ENCODE results near the gene MCC.

Gene MCC

DNA sequence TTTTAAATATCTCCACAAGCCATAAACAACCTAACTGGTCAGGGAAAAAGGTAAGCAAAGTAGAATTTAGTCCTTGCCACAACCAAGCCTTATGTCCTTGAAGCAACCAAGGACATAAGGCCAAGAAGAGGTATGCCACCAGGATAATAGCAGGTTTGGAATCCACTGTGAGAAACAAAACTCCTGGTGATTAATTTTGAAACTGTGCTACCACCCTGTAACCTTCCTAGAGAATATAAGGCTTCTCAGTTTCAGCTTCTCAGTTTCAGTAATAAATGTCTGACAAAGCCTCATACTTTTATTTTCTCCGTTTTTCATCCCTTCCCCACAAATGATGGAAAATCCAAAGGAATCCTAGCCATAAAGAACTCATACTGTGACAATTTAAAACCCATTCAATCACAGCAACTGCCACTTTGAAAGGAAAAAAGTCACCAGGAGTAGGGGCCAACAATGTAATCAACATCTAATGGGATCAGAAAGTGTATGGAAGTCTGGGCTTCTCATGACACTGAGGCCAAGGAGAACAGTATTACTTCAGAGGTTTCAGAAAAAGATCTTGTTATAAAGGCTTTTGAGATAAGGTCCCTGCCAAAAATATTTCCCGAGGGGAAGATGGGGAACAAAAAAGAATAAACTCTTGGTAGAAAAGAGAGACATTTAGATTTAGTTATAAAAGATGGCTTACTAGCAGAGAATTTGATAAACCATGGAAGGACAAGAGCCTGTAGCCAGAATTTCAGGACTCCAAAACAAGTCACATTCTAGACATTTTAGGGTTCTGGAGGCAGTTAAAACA, 242.6 kb downstream of the MCC start:
- no peak for DNase-seq (ENCODE audit: low read depth)

DNA sequence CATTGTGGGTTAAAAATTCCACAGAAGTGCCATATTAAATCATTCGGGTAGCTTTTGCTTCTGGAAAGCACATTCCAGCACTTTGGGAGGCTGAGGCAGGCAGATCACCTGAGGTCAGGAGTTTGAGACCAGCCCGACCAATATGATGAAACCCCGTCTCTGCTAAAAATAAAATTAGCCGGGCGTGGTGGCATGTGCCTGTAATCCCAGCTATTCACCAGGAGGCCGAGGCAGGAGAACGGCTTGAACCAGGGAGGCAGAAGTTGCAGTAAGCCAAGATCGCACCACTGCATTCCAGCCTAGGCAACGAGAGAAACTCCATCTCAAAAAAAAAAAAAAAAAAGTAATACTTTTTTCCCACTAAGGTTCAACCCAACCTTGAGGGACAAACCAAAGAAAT, 243.3 kb downstream of the MCC start:
- DNase-seq (ENCODE audit: low read depth): no peak

DNA sequence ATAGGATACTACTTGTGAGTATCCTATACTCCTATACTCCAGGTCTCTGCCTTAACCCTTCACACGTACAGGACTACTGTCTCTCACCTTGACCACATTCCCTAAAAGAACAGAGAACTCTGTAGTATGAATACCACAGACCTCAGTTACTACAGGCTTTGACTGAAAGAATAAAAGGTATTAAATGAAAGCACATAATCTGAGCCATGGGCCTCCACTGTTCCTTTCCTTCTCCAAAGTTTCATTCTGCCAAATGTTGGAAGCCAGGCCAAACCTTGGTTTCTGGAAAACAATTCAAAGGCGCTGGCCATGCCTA, 244.9 kb downstream of the MCC start:
- DNase-seq (ENCODE audit: low read depth): no peak

DNA sequence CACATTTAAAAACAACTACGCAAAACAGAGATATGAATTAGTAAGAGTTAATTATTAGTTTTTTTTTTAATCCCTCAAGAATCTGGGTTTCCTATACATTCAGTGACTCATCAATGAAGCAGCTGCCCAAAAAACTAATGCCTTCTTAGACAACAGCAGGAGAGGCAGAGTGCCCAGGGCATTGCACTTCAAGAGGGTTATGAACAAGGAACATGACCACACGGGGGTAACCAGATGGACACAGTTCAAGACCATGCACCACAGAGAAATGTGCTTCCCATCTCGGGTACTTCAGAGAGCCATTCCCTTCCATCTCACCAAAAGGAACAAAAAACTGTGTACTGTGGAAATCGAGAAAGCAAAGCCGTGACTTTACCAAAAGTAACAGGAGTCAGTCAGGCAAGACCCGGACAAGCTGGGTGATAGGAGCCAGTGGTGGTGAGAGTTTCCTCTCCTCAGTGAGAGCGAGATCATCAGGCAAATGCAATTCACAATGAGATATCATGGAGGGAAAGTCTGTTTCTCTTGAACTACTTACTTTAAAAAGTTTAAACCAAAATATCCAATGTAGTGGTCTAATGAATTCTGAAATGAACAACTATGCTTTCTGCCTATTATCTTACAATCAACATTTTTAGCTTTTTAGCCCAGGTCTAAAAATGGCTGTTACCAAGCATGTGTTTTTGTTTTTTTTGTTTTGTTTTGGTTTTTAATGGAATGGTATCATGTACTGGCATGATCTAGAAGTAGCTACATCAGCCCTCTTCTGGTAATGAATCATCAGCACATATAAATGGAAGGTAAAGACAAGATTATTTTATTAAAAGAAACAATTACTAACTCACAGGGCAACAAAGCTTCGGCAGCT, 245.5 kb downstream of the MCC start:
- DNase-seq (ENCODE audit: low read depth): no peak

DNA sequence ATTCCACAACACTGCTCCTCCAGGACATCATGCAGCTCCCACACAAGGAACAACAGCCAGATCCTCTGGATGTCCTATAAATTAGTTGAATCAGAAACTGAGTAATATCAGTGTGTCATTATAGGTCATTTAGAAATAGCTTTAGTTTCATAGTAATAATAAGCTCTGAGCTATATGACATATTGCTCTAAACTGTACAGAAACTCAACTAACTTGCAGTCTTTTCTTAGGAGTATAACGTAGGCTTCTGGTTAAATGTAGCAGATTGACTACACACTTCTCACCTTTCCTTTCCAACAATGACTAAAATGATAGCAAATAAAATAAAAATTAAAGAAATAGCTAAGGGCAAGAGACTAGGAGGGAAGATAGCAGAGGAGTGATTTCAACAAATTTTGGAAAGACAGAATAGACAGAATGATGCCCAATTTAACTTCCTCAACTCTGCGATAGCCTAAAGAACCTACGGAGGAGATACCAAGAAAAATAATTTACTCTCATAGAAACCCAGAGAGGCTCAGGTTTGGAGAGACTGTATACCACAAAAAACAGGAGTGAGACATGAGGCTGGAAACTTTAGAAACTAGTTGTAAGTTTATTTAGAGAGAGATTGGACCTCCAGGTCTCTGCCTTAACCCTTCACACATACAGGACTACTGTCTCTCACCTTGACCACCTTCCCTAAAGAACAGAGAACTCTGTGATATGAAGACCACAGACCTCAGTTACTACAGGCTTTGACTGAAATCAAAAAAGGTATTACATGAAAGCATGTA, 247.1 kb downstream of the MCC start:
- no peak for DNase-seq (ENCODE audit: low read depth)

DNA sequence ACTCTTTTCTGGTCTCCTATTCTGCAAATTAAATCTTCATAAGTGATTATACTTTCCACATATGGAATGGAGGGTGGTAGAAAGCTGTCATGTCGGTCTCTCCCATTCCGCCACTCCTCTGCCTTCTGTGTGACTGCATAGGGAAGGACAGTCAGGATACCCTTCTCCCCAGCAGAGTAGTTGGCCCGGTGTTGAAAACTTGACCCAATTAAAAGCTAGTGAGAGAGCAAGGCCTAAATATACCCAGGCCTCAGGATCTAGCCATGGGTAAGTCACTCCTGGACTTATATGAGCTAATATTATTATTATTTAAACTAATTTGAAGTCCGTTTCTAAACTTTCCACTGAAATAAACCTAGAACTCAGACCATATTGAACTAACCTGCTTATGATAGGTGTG, 248.2 kb downstream of the MCC start:
- no peak for DNase-seq (ENCODE audit: low read depth)

DNA sequence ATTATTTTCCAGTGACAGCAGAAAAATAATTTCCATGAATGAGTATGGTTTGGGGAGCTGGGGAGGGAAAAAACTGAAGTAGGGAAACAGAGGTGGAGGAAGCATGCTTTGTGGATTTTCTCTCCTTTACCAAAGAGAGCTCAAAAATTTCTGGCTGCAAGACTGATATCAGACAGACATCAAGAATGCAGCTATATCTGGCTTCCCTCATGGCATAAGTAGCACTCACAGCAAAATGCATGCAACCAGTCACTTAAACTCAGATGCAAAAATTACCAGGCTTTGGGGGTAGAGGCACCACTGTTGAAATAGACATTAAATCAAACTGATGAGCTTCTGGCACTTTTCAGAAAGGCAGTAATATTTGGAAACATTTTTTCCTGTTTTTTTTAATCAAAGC, 250.4 kb downstream of the MCC start:
- DNase-seq (ENCODE audit: low read depth): no peak

- DNase-seq (ENCODE audit: low read depth): no peak
Observed at GRCh38 chr5:113236536-113237288, 251.5 kb downstream of the MCC start.

GRCh38 chr5:113235884-113236283, 252.4 kb downstream of the MCC start:
- DNase-seq (ENCODE audit: low read depth): no peak

DNA sequence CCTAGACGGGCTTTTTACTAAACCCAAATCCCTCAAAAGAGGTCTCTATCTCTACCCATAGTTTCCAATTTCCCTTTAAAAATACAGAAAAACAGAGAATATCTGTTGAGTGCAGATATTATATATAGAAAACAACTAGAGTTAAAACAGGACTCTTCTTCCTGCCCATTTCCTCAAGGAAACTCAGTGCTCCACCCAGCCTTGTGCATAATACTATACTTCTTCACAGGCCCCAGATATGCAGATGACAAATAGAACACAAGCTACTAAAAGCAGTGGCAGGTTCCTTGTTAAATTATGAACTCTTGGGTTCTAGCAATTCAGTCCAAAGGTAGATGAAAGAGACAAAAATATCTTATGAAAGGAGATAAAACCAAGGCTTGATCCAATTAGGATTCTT, 253.7 kb downstream of the MCC start:
- no peak for DNase-seq (ENCODE audit: low read depth)

DNA sequence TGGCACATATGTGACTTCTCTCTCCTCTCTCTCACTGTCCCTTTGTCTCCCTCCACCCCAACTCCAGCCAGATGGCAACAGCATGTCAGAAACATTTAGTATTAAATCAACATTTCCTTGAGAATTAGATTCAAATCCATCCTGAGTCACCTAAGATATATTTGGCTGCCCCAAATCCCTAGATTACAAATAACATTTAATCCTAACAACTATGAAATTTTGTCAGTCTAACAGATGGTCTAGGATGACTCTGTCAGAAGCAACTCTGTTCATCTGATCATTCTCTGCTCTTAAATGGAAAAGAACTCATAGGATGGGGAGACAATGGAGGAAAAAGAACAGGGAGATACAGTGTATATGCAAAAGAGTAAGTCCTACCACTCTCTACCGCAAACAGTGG, 254.6 kb downstream of the MCC start:
- DNase-seq (ENCODE audit: low read depth): no peak

GRCh38 chr5:113232667-113233066, 255.6 kb downstream of the MCC start:
- no peak for DNase-seq (ENCODE audit: low read depth)

GRCh38 chr5:113232221-113232620, 256.0 kb downstream of the MCC start:
- DNase-seq (ENCODE audit: low read depth): no peak

GRCh38 chr5:113231653-113232000, 256.6 kb downstream of the MCC start:
- no peak for DNase-seq (ENCODE audit: low read depth)

GRCh38 chr5:113230711-113231652, 257.3 kb downstream of the MCC start:
- no peak for DNase-seq (ENCODE audit: low read depth)

GRCh38 chr5:113227798-113228197, 260.5 kb downstream of the MCC start:
- no peak for DNase-seq (ENCODE audit: low read depth)

GRCh38 chr5:113226116-113226736, 262.0 kb downstream of the MCC start:
- DNase-seq (ENCODE audit: low read depth): no peak

DNA sequence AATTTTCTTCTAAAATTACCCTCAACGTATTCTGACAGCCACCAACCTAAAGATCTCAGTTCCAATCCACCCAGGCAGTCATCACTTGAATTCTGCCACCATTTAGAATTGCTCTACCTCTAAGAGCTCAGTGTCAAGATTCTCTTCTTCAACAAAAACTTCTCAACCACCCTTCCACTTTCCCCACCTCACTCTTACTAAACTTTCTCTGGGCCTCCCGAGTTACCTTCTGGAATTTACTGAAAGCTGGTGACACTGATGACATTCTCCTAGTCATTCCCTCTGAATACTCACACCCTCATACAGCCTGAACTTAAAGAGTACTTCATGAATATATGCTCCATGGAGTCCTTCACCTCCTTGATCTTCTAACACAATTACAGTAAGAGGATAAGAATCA, 263.0 kb downstream of the MCC start:
- no peak for DNase-seq (ENCODE audit: low read depth)

- no peak for DNase-seq (ENCODE audit: low read depth)
Observed at GRCh38 chr5:113224605-113225065, 263.6 kb downstream of the MCC start.

DNA sequence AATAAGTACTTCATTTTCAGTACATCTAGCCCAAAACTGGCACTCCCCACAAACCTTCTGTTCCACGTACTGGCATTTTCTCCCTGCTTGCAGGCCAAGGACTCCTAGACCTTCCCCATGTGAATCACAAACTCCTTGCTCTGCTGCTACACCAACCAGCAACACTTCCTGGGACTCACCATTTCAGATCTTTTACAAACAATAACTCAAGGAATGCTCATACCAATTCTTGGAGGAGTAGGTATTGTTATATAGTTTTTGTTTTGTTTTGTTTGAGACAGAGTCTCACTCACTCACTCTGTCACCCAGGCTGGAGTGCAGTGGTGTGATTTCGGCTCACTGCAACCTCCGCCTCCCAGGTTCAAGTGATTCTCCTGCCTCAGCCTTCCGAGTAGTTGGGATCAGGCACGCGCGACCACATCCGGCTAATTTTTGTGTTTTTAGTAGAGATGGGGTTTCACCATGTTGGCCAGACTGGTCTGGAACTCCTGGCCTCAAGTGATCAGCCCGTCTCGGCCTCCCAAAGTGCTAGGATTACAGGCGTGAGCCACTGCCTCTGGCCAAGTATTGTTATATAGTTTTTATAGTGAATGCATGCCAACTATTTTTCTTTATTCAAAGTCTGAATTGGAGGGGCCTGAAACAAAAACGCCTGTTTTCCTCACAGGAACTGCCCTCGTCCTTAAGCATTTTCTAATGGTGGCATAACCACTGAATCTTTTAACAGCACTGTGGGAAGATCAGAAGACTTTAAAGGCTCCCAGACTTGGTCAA, 264.2 kb downstream of the MCC start:
- DNase-seq (ENCODE audit: low read depth): no peak
